DMS153 (cell line): ENCODE data around the gene L3MBTL4.
"Not testable (repeated sequence)": the region's sequence is repeated elsewhere in the genome, so short reads cannot be mapped to it uniquely, and the experiment has no call there.

Experiments used
- DNase-seq: peaks from one replicate; lab custom pipeline; 2025; lab: John Stamatoyannopoulos, UW

Gene L3MBTL4

DNA sequence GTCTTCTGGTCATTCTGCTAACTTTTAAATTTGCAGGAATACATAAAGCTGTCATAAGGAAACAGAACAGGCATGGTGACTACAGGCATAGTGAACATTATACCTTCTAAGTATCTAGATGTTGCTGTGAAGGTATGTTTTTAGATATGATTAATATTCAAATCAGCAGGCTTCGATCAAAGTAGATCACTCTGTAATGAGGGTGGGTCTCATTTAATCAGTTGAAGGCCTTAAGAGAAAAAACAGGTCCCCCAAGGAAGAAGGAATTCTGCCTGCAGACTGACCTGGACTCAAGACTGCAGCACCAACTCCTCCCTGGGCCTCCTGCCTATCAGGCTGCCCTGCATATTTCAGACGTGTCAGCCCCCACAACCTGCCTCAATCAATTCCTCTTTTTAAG is 104.0 kb downstream of the L3MBTL4 start:
- DNase-seq, result no peak

DNA sequence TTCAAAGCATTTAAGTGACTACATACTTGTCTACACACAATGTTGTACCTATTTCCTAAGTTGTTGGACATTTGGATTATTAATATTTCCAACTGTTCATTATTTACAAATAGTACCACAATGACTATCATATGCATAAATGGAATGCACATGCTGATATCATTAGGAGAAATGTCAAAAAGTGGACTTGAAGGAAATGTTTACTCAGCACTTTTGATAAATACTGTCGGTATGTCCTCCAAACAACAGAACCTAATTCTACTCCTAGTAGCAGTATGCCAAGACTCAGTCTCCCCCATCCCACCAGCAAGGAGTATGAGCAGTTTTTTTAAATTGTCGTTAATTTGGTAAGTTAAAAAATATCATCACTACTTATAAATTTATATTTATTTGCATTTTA is 116.8 kb downstream of the L3MBTL4 start:
- no peak for DNase-seq

DNA sequence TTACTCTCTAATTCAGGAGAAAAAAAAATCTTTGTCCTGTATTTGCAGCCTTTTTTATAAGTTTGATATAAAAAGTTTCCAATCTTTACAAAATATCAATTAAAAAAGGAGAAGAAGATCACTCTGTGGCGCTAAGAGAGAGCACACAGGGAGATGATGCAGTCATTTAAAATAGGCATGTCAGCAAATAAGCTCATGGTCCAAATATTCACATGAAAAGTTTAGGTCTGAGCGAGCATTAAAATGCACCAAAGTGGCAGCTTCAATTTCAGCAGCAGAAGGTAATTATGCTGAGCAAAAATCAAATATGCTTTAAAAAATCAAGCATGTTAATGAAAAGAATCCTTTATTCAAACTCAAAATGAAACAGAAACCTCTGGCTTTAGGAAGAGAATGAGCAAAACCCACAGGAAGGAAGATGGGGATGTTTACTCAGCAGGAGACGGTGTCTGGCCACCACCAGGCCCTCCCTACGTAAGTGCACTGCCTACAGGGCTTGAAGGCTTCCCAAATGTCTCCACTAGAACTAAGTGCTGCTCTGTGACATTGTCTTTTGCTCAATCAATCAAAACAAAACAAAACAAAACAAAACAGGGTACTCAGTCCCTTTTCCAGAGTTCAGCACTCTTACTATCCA is 120.4 kb downstream of the L3MBTL4 start:
- no peak for DNase-seq

DNA sequence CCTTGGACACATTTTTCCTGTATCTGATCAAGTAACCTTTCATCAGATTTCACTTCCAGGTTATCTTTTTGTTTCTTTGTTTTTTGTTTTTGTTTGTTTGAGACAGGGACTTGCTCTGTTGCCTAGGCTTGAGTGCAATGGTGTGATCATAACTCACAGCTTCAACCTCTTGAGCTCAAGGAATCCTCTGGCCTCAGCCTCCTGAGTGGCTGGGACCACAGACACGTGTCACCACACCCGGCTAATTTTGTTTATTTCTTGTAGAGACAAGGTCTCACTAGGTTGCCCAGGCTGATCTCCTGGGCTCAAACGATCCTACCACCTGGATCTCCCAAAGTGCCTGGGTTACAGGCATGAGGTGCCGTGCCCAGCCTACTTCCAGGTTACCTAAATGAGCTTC is 124.9 kb downstream of the L3MBTL4 start:
- no peak for DNase-seq

DNA sequence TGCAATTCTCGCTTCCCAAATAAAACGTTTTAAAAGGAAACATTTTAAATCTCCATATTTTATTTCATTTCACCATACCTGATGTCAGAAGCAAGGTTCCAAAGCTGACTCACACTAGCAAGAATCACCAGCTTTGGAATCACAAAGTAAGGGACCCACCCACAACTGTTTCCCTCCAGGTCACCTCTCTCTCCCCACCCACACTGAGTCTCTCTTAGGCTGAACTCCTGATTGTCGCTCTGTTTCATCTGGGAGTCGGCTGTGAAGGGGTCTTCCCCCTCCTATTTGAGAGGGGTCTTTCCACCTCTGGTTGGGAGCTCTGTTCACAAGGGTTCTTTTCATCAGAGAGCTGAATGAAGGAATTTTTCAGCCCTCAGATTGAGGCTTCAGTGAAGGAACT is 128.1 kb downstream of the L3MBTL4 start:
- DNase-seq, result no peak

DNA sequence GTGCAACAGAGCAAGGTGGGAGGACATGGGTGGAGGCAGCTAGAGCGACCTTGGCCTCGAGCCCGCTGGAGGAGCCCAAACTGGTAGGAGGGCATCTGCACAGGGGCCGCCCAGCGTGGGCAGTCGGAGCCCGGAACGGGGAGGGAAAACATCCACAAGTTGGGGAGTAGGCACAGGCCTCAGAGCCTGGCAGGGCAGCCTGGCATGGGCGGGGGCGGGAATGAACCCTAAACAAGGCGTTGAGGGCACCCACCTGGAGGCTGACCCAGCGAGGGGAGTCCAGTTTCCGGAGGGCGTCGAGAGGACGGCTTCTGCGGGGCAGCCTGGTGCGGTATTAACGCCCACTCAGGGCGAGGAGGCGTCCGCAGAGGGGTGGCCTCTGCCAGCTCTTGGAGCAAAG is 129.9 kb downstream of the L3MBTL4 start:
- no peak for DNase-seq

DNA sequence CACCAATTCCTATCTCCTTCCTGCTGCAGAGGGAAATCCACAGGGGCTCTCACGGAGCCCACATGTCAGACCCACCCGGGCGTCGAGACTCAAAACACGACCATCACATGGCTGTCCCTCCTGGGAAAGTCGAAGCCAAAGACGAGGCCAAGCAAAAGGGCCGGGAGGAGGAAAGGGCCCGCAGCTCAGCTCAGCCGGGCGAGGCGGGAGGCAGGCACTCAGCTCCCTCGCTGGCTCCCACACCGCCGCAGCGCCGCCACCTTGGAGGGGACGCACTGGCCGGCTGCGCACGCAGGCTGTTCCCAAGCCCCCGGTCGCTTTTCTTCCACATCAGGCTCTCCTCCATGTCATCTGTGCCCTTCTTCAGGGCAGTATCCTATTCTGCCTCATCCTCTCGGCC is 130.4 kb downstream of the L3MBTL4 start:
- DNase-seq, result no peak

DNA sequence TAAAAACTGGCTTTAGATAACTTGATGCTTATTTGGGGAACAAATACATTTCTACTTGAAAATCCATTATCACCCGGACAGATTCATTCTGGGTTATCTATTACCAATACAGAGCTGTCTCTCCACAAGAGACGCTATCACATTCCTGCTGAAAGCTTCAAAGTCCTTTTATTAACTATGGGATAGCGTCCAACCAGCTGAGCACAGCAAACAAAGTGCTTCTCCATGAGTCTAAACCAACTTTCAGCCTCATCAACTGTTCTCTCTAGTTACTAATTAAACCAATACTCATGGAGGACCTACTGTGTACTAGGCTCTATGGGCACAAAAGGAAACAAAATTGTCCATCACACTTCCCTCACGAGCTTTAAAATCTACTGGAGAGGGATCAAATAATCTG is 132.8 kb downstream of the L3MBTL4 start:
- DNase-seq, result no peak

DNA sequence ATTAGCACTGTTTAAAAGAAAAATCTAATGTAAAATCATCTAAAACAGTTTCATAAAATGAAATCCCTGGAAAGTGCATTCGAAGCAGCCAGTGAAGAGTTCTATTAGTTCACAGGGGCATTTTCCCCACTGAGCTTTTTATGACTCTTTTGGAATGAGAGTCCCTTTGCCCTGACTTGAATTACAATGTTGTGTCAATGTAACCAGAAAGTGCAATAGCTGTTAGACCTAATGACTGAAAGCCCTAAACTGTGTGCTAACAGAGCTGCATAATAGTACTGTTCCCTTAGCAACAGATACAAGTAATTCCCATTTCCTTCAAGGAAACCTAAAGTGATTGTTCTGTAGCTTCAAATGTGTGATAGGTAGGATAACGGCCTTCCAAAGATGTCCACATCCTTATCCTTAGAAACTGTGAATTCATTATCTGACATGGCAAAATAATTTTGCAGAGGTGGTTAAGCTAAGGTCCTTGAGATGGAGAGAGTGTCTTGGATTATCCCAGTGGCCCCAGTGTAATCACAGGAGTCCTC is 134.4 kb downstream of the L3MBTL4 start:
- DNase-seq, result no peak

DNA sequence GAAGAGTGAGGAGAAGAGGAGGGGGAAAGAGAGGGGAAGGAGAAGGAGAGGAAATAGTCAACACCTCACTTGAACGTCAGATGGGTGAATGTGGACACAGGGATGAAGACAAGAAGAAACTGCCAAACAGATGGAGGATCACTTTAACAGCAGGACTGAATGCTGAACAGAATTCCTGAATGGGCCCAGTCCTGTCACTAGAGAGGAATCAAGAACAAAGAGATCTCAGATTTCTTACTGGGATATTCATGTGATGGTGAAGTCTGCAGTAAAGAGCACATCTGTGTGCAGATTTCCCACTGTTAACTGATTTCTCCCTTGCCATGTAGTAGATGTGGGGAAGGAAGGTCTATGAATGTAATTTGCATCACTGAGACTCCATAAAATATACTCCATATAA is 135.4 kb downstream of the L3MBTL4 start:
- no peak for DNase-seq

DNA sequence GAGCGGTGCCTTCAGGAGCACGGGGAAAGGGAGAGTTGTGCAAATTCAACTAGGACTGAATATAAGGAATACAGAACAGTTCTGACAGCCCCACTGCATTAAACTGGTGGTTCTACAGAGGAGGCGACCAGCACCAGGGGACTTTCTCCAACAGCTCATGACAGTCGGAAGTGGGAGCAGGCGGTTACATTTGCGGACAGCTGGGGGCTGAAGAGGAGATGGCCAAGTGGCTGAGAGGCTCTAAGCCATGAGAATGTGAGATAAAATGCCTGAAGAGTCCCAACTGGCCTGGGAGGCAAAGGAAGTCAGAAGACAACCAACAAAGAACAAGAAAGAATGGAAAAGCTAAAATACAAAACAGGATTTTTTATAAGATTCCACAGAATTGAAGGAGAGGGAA is 141.3 kb downstream of the L3MBTL4 start:
- DNase-seq, result no peak

DNA sequence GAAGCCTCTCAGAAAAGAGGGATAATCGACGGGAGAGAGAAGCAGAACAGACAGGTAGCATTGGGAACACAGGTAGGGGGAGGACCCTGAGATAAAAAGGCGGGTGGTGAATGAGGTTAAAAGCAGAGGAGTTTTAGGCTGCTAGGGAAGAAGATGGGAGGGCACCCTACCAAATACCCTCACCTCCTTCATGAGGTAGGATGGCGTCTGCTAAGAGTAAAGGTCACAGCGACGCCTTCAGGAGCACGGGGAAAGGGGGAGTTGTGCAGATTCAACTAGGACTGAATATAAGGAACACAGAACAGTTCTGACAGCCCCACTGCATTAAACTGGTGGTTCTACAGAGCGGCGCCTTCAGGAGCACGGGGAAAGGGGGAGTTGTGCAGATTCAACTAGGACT is 142.6 kb downstream of the L3MBTL4 start:
- DNase-seq, result not testable (repeated sequence)

DNA sequence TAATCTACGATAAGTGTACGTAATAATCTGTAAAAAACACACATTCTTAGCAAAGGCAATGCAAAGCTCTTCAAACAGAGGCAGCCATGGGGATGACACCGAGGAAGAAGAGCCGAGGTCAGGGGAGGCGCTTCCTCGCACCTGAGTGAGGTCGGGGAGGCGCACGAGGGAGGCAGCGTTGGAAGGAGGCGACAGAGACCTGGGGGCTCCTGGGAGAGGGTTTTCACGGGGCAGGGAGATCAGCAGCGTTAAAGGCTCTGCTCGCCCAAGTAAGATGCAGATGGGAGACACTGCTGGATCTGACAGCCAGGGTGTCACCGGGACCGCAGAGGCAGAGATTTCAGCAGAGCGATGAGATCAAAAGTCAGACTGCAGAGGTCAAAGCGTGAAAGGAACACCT is 143.1 kb downstream of the L3MBTL4 start:
- DNase-seq, result no peak

DNA sequence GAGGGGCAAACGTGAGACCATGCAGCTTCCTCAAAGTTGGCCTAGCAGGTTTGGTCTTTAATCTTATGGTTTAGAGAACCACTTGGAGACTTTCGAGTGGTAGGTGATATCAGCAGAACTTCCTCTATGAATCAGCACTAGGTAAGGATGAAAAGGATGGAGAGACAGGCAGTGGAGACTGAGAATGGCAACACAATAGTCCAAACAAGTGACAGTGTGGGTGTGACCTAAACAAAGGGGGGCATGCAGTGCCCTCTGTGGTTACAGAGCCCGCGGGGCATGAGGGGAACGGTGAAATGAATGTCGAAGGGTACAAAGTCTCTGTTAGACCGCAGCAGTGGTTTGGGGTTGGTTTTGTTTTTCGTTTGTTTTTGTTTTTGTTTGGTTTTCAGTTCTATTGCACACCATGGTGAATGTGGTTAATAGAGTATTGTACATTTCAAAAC is 143.9 kb downstream of the L3MBTL4 start:
- no peak for DNase-seq

DNA sequence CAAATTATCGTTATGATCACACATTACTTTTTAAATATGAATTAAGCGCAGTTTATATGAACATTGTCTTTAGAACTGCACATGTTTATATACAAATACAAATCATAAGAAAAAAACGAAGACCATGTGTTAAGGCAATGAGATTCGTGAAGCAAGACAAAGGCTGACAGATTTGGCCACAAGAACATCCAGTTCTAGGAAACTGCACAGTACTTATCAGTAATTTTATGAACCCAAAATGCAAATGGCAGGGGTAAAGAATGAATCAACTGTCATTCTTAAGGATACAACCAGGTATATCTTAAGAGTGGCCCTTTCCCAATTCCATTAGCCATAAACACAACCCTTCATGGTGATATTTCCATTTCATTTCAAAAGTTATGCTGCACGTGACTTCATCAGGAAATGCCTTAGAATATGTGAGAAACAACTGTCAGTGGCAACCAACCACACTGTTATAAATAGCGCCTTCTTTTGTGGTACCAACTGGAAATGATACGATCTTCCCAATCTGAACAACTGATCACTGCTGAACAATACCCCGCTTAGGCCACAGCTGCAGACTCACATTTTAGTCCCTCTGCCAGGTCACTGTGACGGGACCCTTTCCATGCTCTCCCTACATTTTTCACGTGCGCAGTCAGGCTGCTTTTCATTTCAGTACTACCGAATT is 144.9 kb downstream of the L3MBTL4 start:
- DNase-seq, result no peak

DNA sequence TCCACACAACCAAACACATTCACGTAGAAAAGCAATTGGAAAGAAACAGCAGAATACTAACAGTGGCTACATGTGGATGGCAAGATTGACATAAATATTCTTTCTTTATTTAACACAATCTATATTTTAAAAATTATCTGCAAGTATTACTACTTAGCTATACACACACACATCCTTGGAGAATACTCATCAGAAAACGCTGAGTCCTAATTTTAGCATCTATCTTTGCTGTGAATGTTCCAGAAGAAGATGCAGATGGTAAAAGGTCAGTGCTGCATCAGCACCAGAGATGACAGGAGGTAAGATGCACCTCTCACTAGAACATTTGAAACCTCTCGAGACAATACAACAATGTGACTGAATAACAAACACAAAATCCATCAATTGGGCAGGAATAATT is 148.5 kb downstream of the L3MBTL4 start:
- DNase-seq, result no peak

DNA sequence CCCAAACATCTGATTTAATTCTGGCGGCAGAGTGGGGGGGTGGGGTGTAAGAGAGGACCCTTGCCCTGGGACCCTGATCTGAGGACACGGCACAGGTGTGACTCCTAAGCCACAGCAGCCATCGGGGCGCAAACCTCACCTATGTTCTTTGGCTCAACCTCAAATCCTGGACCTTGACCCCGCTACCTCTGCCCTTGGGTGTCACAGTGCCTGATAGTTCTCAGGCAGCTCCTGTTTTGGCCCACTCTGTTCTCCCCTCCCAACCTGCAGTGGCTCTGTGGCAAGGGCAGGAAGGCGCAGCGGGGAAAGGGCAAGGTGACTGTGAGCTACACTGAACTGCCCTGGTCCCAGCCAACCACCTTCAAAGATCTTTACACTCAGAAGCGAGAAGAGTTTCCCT is 152.8 kb downstream of the L3MBTL4 start:
- no peak for DNase-seq

DNA sequence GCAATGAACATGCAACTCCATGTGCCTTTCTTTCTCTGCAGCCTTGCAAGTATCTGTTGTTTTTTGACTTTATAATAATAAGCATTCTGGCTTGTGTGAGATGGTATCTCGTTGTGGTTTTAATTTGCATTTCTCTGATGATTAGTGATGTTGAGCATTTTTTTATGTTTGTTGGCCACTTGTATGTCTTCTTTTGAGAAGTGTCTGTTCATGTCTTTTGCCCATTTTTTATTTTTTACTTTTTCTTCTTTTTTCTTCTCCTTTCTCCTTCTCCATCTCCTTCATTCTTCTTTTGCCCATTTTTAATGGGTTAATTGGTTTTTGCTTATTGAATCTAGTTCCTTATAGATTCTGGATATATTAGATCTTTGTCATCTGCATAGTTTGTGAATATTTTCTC is 155.4 kb downstream of the L3MBTL4 start:
- not testable (repeated sequence) for DNase-seq

DNA sequence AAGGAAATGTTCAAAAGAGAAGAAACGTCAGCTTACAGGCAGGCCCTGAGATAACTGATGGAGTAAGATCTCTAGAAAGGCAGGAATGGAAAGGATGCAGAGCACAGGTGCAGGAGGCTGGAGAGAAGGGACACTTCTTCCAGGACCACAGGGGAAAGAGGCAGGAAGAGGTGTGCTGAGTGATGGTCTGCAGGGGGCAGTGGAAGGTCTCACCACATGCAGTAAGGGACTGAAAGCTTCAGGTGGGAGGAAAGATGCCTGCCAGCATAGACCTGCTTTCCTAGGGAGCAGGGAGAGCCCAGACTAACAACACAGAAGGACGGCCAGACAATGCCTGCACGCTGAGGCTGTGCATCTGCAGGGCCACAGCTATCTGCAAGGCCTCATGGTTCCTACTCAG is 156.8 kb downstream of the L3MBTL4 start:
- no peak for DNase-seq

DNA sequence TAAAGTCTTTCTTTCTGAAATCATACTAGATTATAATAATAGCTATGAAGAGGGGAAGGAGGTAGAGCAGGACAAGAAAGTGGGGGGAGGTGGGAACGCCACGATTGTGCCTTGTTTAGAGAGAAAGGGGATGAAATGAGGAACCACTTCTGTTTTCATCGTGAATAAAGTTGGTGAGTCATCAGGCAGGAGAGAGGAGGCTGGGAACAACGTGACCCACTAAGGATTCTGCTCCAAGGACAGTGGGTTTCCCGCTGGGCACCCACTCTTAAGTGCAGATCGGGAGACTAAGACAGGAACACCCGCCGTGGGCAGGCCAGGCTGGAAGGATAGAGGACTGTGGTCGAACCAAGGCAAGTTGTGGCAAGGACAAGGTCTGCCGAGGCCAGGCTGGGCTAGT is 158.2 kb downstream of the L3MBTL4 start:
- DNase-seq, result no peak

DNA sequence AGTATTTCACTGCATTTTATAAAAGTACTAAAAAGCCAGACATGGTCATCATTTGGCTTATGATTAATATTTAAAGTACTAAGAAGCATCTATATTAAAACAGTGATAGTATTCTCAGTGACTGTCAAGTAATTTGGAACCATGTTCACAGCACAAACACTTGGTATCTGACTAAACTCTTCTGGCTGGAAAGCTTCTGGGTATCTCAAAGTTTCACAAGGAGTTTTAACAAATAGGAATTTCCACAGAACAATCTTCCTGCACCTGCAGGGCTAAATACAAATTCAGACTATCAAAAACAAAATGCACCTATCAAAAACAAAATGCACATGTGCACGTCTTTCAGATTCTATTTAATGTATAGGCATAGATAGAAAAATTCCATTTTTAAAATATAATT is 158.8 kb downstream of the L3MBTL4 start:
- DNase-seq, result no peak

DNA sequence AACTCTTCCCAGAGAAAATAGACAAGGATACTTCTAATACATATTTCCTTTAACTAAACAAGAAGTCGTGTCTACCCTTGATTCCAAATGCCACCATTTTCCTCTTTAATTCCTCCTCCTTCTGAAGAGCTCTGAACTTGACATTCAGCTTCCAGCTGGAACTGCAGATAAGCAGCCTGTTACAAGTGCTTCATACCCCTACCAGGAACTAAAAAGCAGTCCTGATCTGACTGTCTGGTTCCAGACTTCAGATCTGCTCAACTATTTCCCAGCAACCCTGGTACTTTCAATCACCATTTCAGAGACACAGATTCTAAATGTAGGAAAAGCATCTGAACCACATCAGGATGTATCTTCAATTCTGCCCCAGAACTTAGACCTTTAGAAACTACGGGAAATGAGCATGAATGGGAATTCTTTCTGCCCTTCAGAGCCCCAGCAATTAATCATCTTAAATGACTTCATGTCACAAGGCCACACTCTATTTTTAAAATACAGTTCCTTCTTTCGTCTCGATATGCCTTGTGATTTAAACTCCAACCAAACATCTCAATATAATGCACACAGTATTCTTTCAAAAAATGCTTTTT is 159.5 kb downstream of the L3MBTL4 start:
- peak; percentile 0 for DNase-seq

DNA sequence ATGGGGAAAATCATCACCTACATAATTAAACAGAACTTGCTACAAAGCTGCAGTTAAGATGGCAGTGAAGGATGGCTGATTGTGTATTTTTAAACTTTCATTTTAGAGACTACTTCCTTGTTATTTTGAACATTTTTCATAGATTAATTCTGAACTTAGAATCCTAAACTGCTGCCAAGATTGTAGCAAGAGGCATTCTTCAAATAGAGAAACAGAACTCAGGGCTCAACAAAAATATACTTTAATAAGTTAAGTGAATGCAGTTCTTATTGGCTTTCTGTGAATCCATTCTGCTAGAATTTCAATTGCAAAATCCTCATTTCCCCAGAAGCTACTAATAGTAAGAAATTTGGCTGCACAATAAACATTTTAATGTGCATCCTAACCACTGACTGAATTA is 160.3 kb downstream of the L3MBTL4 start:
- no peak for DNase-seq
